Measurements from ENCODE around the gene XAGE5.
"Not testable (repeated sequence)": the region's sequence is repeated elsewhere in the genome, so short reads cannot be mapped to it uniquely, and the experiment has no call there.

Gene XAGE5, protein sequence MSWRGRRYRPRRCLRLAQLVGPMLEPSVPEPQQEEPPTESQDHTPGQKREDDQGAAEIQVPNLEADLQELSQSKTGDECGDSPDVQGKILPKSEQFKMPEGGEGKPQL

DNA sequence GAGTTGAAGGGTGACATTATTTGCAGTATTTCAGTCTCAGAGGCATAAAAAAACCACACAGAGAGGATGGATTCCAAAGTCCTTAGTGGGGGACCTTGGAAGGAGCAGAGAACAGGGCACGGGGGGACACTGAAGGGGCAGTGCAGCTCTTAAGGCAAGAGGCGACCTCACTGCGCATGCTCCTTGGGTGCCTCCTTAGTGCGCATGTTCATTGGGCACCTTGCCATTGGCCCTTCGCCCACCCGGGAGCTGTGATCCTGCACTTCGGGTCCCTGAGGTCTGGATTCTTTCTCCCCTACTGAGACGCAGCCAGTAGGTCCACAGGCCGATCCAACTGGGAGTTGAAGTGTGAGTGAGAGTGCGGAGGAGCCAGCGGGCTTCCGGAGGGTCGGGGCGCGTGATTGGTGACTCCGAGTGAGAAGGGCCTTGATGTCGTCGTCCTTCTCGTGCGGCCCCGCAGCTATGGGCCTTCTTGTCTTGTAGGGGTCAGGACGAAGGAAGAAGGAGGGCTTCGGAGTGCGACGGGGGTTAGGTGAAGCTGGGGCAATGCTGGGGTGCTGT is at the start of gene XAGE5:
TSS of gene XAGE5 (plus strand) at position 223 of the 561 bp plus-strand sequence. CDS start 1,280 bp downstream, outside the sequence.
- no peak for DNase-seq

GRCh38 chrX:52765983-52766382 is 45.1 kb upstream of the XAGE5 start:
- DNase-seq: not testable (repeated sequence)

- not testable (repeated sequence) for DNase-seq
Observed at GRCh38 chrX:52773504-52773903, 37.6 kb upstream of the XAGE5 start.

GRCh38 chrX:52797327-52797726 is 13.8 kb upstream of the XAGE5 start, which contains the start of gene SPANXN5:
Gene SPANXN5 (minus strand): TSS chrX:52797427. CDS start chrX:52797348, 79 bp downstream.
- DNase-seq: not testable (repeated sequence)

GRCh38 chrX:52804876-52805275 is 6.2 kb upstream of the XAGE5 start:
- DNase-seq: not testable (repeated sequence)

- no peak for DNase-seq
Observed at GRCh38 chrX:52819788-52820187, 8.7 kb downstream of the XAGE5 start.

DNA sequence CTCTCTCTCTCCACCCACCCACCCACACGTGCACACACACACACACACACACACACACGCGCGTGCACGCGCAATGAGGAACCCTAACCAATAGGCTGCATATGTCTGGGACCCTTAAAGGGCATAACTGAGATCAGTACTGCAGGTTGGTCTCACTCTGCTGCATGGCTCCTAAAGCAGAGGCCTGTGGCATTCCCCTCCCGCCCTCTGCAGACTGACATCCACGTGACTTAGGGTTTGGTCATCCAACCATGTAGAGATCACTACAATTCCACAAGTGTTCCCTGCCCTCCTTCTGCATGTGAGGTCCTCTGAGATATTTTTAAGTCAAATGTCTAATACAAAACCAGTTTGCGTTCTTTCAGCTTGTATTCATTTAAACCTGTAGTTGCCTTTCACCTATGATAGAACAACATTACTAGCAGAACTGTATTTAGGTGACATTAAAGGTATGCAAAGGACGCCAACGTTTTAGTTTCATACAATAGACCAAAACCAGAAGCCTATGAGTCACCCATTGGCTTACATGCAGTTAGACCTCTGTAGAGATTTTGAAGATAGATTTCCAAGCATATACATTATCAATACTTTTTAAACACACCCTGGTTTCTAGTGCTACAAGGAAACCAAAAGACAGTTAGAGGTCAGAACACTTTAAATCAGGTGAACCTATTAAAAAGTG is 10.1 kb downstream of the XAGE5 start:
- DNase-seq: no peak

DNA sequence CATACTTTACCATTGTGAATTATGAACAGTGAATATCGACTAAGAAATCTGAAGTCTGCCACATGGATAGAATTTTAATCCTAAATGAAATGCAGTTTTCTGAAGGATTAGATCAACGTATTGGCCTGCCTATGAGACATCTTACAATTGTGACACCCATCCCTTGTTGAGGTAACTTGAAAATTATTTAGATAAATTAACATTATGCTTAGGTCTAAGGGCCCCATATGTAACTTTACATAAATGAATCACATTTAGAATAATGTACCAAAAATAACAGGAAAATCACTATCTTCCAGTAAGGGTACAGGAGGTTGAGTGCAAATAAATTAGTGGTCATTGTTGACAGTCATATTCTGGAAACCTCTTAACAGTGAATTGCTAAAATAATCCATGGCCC is 13.5 kb downstream of the XAGE5 start:
- no peak for DNase-seq

- DNase-seq: no peak
Observed at GRCh38 chrX:52830551-52830950, 19.5 kb downstream of the XAGE5 start.

DNA sequence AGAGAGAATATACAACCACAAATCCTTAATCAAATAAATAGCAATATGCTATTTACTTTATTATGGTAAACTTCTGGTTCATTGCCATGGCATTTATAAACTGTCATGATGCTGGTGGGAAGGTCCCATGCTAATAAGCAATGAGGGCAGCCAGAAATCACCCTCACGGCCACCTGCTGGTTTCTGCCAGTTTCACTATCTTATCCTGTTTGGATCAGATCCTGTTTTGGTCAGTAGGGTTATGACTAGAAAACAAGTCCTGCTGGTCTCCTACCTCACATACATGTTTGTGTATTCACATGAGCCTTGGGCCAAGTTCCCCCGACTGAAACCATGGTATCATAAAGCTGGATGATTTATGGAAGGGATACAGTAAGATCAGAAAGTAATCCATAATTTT is 28.1 kb downstream of the XAGE5 start:
- no peak for DNase-seq

GRCh38 chrX:52843619-52844018 is 32.5 kb downstream of the XAGE5 start:
- not testable (repeated sequence) for DNase-seq

GRCh38 chrX:52852110-52852860 is 41.2 kb downstream of the XAGE5 start:
- DNase-seq: no peak

DNA sequence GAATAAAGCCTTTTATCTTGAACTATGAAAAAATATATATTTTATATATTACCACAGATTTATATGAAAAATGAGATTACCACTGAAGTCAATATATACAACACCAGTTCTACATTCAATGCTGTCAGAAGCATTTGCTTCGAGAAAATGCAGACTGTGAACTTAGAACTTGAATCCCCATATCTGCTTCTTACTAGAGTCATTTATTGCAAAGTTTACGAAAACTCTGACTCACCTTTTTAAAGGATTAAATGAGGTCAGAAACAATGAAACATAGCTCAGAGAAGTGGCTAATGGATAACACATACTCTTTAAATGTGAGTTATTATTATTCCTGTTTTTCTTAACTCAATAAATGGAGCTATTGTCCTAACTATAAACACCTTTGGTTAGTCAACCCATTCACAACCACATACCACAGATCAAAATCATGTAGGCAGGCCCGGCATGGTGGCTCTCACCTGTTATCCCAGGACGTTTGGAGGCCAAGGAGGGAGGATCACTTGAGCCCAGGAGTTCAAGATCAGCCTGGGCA is 46.0 kb downstream of the XAGE5 start:
- not testable (repeated sequence) for DNase-seq

GRCh38 chrX:52865343-52865998 is 54.4 kb downstream of the XAGE5 start:
- no peak for DNase-seq

Data from NCI-H1105 treated with DMSO at 0.1 percent for 48 hours (cell line).